Measurements from ENCODE around the gene PTPRN2.
A peak's percentile ranks its signal among the peaks of the same experiment; 100 is the strongest.

Gene PTPRN2

GRCh38 chr7:157615101-157615817 lies 972.4 kb downstream of the PTPRN2 start:
- no peaks in the 10 kb centered on the region for H3K9me3 ChIP-seq (ENCODE audit: control insufficient read depth in 2 of 2, low read length in 2 of 2)
- H3K27ac ChIP-seq (ENCODE audit: low read depth in 2 of 2, low read length in 2 of 2): no peak overlapping the region
- H3K36me3 ChIP-seq (ENCODE audit: control insufficient read depth in 2 of 2, insufficient read depth in 2 of 2, low read length in 2 of 2): no peaks in the 10 kb centered on the region
- H3K4me3 ChIP-seq (ENCODE audit: low read length in 2 of 2): no peak overlapping the region
- no peaks in the 10 kb centered on the region for H3K27me3 ChIP-seq (ENCODE audit: control insufficient read depth in 2 of 2, insufficient read depth in 2 of 2, low read length in 2 of 2)
- no peak overlapping the region for H3K9ac ChIP-seq (ENCODE audit: low read depth in 1 of 2, low read length in 2 of 2)
- H3K4me1 ChIP-seq (ENCODE audit: control insufficient read depth in 2 of 2, insufficient read depth in 2 of 2, low read length in 2 of 2): peaks cover 0 to 6% of the 10 kb centered on the region in 2 donors

- Histone ChIP-seq H3K36me3 (ENCODE audit: control insufficient read depth in 2 of 2, insufficient read depth in 2 of 2, low read length in 2 of 2) (no peaks in the 10 kb centered on the region), H3K27ac (ENCODE audit: low read depth in 2 of 2, low read length in 2 of 2) (no peak overlapping the region), H3K9me3 (ENCODE audit: control insufficient read depth in 2 of 2, low read length in 2 of 2) (no peaks in the 10 kb centered on the region), H3K9ac (ENCODE audit: low read depth in 1 of 2, low read length in 2 of 2) (no peak overlapping the region), H3K27me3 (ENCODE audit: control insufficient read depth in 2 of 2, insufficient read depth in 2 of 2, low read length in 2 of 2) (no peaks in the 10 kb centered on the region), H3K4me1 (ENCODE audit: control insufficient read depth in 2 of 2, insufficient read depth in 2 of 2, low read length in 2 of 2) (peaks cover 0 to 6% of the 10 kb centered on the region in 2 donors), H3K4me3 (ENCODE audit: low read length in 2 of 2) (no peak overlapping the region)
Observed at GRCh38 chr7:157614457-157615020, 973.1 kb downstream of the PTPRN2 start.

GRCh38 chr7:157613575-157614322 lies 973.9 kb downstream of the PTPRN2 start:
- H3K9me3 ChIP-seq (ENCODE audit: control insufficient read depth in 2 of 2, low read length in 2 of 2): no peaks in the 10 kb centered on the region
- H3K27me3 ChIP-seq (ENCODE audit: control insufficient read depth in 2 of 2, insufficient read depth in 2 of 2, low read length in 2 of 2): no peaks in the 10 kb centered on the region
- peaks cover 0 to 6% of the 10 kb centered on the region in 2 donors for H3K4me1 ChIP-seq (ENCODE audit: control insufficient read depth in 2 of 2, insufficient read depth in 2 of 2, low read length in 2 of 2)
- H3K36me3 ChIP-seq (ENCODE audit: control insufficient read depth in 2 of 2, insufficient read depth in 2 of 2, low read length in 2 of 2): no peaks in the 10 kb centered on the region
- H3K9ac ChIP-seq (ENCODE audit: low read depth in 1 of 2, low read length in 2 of 2): peak overlapping the region in 1 of 2 donors; percentile 51
- peak overlapping the region; percentile 66 to 67 for H3K4me3 ChIP-seq (ENCODE audit: low read length in 2 of 2)
- H3K27ac ChIP-seq (ENCODE audit: low read depth in 2 of 2, low read length in 2 of 2): no peak overlapping the region

GRCh38 chr7:157612664-157613561 lies 974.7 kb downstream of the PTPRN2 start:
- Histone ChIP-seq H3K36me3 (ENCODE audit: control insufficient read depth in 2 of 2, insufficient read depth in 2 of 2, low read length in 2 of 2) (no peaks in the 10 kb centered on the region), H3K4me3 (ENCODE audit: low read length in 2 of 2) (peak overlapping the region; percentile 66 to 67), H3K9me3 (ENCODE audit: control insufficient read depth in 2 of 2, low read length in 2 of 2) (no peaks in the 10 kb centered on the region), H3K27ac (ENCODE audit: low read depth in 2 of 2, low read length in 2 of 2) (peak overlapping the region in 1 of 2 donors; percentile 47), H3K4me1 (ENCODE audit: control insufficient read depth in 2 of 2, insufficient read depth in 2 of 2, low read length in 2 of 2) (peaks cover 0 to 6% of the 10 kb centered on the region in 2 donors), H3K27me3 (ENCODE audit: control insufficient read depth in 2 of 2, insufficient read depth in 2 of 2, low read length in 2 of 2) (no peaks in the 10 kb centered on the region), H3K9ac (ENCODE audit: low read depth in 1 of 2, low read length in 2 of 2) (peak overlapping the region in 1 of 2 donors; percentile 51)

- no peak overlapping the region for H3K27ac ChIP-seq (ENCODE audit: low read depth in 2 of 2, low read length in 2 of 2)
- no peaks in the 10 kb centered on the region for H3K27me3 ChIP-seq (ENCODE audit: control insufficient read depth in 2 of 2, insufficient read depth in 2 of 2, low read length in 2 of 2)
- H3K4me3 ChIP-seq (ENCODE audit: low read length in 2 of 2): peak overlapping the region; percentile 26 to 67
Observed at GRCh38 chr7:157612009-157612663, 975.5 kb downstream of the PTPRN2 start.

GRCh38 chr7:157611341-157611740 lies 976.3 kb downstream of the PTPRN2 start:
- no peaks in the 10 kb centered on the region for H3K36me3 ChIP-seq (ENCODE audit: control insufficient read depth in 2 of 2, insufficient read depth in 2 of 2, low read length in 2 of 2)
- H3K9me3 ChIP-seq (ENCODE audit: control insufficient read depth in 2 of 2, low read length in 2 of 2): no peaks in the 10 kb centered on the region
- H3K4me3 ChIP-seq (ENCODE audit: low read length in 2 of 2): no peak overlapping the region
- no peaks in the 10 kb centered on the region for H3K27me3 ChIP-seq (ENCODE audit: control insufficient read depth in 2 of 2, insufficient read depth in 2 of 2, low read length in 2 of 2)
- no peak overlapping the region for H3K9ac ChIP-seq (ENCODE audit: low read depth in 1 of 2, low read length in 2 of 2)
- peaks cover 0 to 6% of the 10 kb centered on the region in 2 donors for H3K4me1 ChIP-seq (ENCODE audit: control insufficient read depth in 2 of 2, insufficient read depth in 2 of 2, low read length in 2 of 2)
- H3K27ac ChIP-seq (ENCODE audit: low read depth in 2 of 2, low read length in 2 of 2): no peak overlapping the region

More at GRCh38 chr7:157612009-157612663, 975.5 kb downstream of the PTPRN2 start:
- H3K4me1 ChIP-seq (ENCODE audit: control insufficient read depth in 2 of 2, insufficient read depth in 2 of 2, low read length in 2 of 2): peaks cover 0 to 6% of the 10 kb centered on the region in 2 donors
- no peaks in the 10 kb centered on the region for H3K36me3 ChIP-seq (ENCODE audit: control insufficient read depth in 2 of 2, insufficient read depth in 2 of 2, low read length in 2 of 2)
- no peak overlapping the region for H3K9ac ChIP-seq (ENCODE audit: low read depth in 1 of 2, low read length in 2 of 2)
- H3K9me3 ChIP-seq (ENCODE audit: control insufficient read depth in 2 of 2, low read length in 2 of 2): no peaks in the 10 kb centered on the region

- Histone ChIP-seq H3K27ac (ENCODE audit: low read depth in 2 of 2, low read length in 2 of 2) (no peak overlapping the region), H3K27me3 (ENCODE audit: control insufficient read depth in 2 of 2, insufficient read depth in 2 of 2, low read length in 2 of 2) (no peaks in the 10 kb centered on the region), H3K9ac (ENCODE audit: low read depth in 1 of 2, low read length in 2 of 2) (no peak overlapping the region), H3K4me3 (ENCODE audit: low read length in 2 of 2) (no peak overlapping the region), H3K4me1 (ENCODE audit: control insufficient read depth in 2 of 2, insufficient read depth in 2 of 2, low read length in 2 of 2) (peaks cover 0 to 6% of the 10 kb centered on the region in 2 donors), H3K36me3 (ENCODE audit: control insufficient read depth in 2 of 2, insufficient read depth in 2 of 2, low read length in 2 of 2) (no peaks in the 10 kb centered on the region), H3K9me3 (ENCODE audit: control insufficient read depth in 2 of 2, low read length in 2 of 2) (no peaks in the 10 kb centered on the region)
Observed at GRCh38 chr7:157610671-157611295, 976.8 kb downstream of the PTPRN2 start.

- H3K27ac ChIP-seq (ENCODE audit: low read depth in 2 of 2, low read length in 2 of 2): no peak overlapping the region
- H3K4me1 ChIP-seq (ENCODE audit: control insufficient read depth in 2 of 2, insufficient read depth in 2 of 2, low read length in 2 of 2): peaks cover 0 to 6% of the 10 kb centered on the region in 2 donors
- H3K4me3 ChIP-seq (ENCODE audit: low read length in 2 of 2): no peak overlapping the region
Observed at GRCh38 chr7:157609932-157610640, 977.5 kb downstream of the PTPRN2 start.

More at GRCh38 chr7:157609932-157610640, 977.5 kb downstream of the PTPRN2 start:
- H3K9me3 ChIP-seq (ENCODE audit: control insufficient read depth in 2 of 2, low read length in 2 of 2): no peaks in the 10 kb centered on the region
- H3K36me3 ChIP-seq (ENCODE audit: control insufficient read depth in 2 of 2, insufficient read depth in 2 of 2, low read length in 2 of 2): no peaks in the 10 kb centered on the region
- no peaks in the 10 kb centered on the region for H3K27me3 ChIP-seq (ENCODE audit: control insufficient read depth in 2 of 2, insufficient read depth in 2 of 2, low read length in 2 of 2)
- no peak overlapping the region for H3K9ac ChIP-seq (ENCODE audit: low read depth in 1 of 2, low read length in 2 of 2)
